OCI-LY7 (cell line): Measurements from ENCODE around the gene NTM. TPM values are rescaled to one million over a fixed set of nuclear protein-coding genes. Genes with fewer than 3 reads are reported as not detected.

Experiments used
- BruUV-seq: library from RNA; stranded (reverse); fragments of 400-500 nt; replicated peaks from 2 replicates; lab custom pipeline; 2021; lab: Mats Ljungman, UMichigan
- CTCF ChIA-PET: fragments of 300-600 bp; sonication (Branson Sonifier 250); formaldehyde crosslinking; loops from one replicate; lab custom pipeline; 2022; ENCODE audit warnings: antibody characterized with exemption; ENCODE audit not compliant: unreplicated experiment; lab: Charles Lee
- POLR2A ChIA-PET: fragments of 300-600 bp; sonication (Branson Sonifier 250); formaldehyde crosslinking; loops from one replicate; lab custom pipeline; 2022; ENCODE audit warnings: antibody characterized with exemption; lab: Charles Lee
- DNase-seq: peaks from one replicate; pipeline ENCODE4 v3.0.0-alpha.2; 2015; ENCODE audit warnings: low spot score
- H2AFZ ChIP-seq: fragments of 200-600 bp; sonication (generic), shearing (Covaris generic); 2 replicates; pipeline ENCODE4 v1.6.1; 2014; ENCODE audit warnings: mild to moderate bottlenecking, antibody characterized with exemption, low read length, moderate library complexity
- H3K27ac ChIP-seq: fragments of 200-600 bp; sonication (generic); 2 replicates; pipeline ENCODE4 v1.5.1; 2014; ENCODE audit warnings: mixed run types, low read depth, mild to moderate bottlenecking, moderate library complexity, low read length, inconsistent platforms; ENCODE audit not compliant: poor library complexity, severe bottlenecking
- H3K36me3 ChIP-seq: fragments of 200-600 bp; sonication (generic); 2 replicates; pipeline ENCODE4 v1.6.1; 2014; ENCODE audit warnings: mild to moderate bottlenecking, antibody characterized with exemption, low read length, moderate library complexity, mixed read lengths; ENCODE audit not compliant: insufficient read depth
- H3K4me1 ChIP-seq: fragments of 200-600 bp; sonication (generic); 2 replicates; pipeline ENCODE4 v1.5.1; 2014; ENCODE audit warnings: mild to moderate bottlenecking, low read length; ENCODE audit not compliant: insufficient read depth, poor library complexity, severe bottlenecking
- H3K4me2 ChIP-seq: fragments of 200-600 bp; sonication (generic); 2 replicates; pipeline ENCODE4 v1.6.1; 2014; ENCODE audit warnings: mild to moderate bottlenecking, low read length
- H3K4me3 ChIP-seq: fragments of 200-600 bp; sonication (generic); 2 replicates; pipeline ENCODE4 v1.5.1; 2014; ENCODE audit warnings: mild to moderate bottlenecking, low read depth, low read length; ENCODE audit not compliant: poor library complexity, severe bottlenecking
- H3K79me2 ChIP-seq: fragments of 200-600 bp; sonication (generic); 2 replicates; pipeline ENCODE4 v1.6.1; 2016; ENCODE audit warnings: low read depth, mild to moderate bottlenecking, low read length, moderate library complexity, mixed read lengths; ENCODE audit not compliant: insufficient read depth
- H3K9me2 ChIP-seq: fragments of 200-600 bp; sonication (generic); 2 replicates; pipeline ENCODE4 v1.6.1; 2016; ENCODE audit warnings: mild to moderate bottlenecking, low read length, mixed read lengths; ENCODE audit not compliant: insufficient read depth
- H3K9me3 ChIP-seq: fragments of 200-600 bp; sonication (generic); 2 replicates; pipeline ENCODE4 v1.6.1; 2014; ENCODE audit warnings: mild to moderate bottlenecking, mixed run types, low read length, mixed read lengths
- H4K20me1 ChIP-seq: fragments of 200-600 bp; sonication (generic); 2 replicates; pipeline ENCODE4 v1.6.1; 2014; ENCODE audit warnings: mild to moderate bottlenecking, antibody characterized with exemption, low read length, moderate library complexity, mixed read lengths; ENCODE audit not compliant: insufficient read depth
- EZH2phosphoT487 ChIP-seq: fragments of 200-600 bp; sonication (generic); IDR thresholded peaks from 2 replicates; pipeline ENCODE4 v1.6.1; 2018; ENCODE audit warnings: low read depth, borderline replicate concordance, mild to moderate bottlenecking, mixed run types, antibody characterized with exemption, low read length, moderate library complexity, mixed read lengths
- intact Hi-C: fragments of 100-400 bp; cut with micrococcal nuclease; formaldehyde crosslinking; loops from one replicate; pipeline ENCODE4 v1.10.0; 2022; ENCODE audit not compliant: unreplicated experiment
- total RNA-seq, 2 experiments: library from RNA; depleted of rRNA in 1 of 2; stranded (reverse); fragments of >200 nt in 1 of 2; shearing (Covaris generic) in 1 of 2; gene quantifications; 2 replicates each; pipeline ENCODE4 v1.2.3, GENCODE V29; 2014 to 2022
- TF ChIP-seq, protein P1 (sequence below): fragments of 200-600 bp; sonication (generic); conservative IDR thresholded peaks from 2 replicates; pipeline ENCODE4 v1.5.1; 2014; ENCODE audit warnings: mild to moderate bottlenecking, antibody characterized with exemption, low read length, moderate library complexity, mixed read lengths

The NTM gene
- total RNA-seq, 2 experiments from 2014 or later: not detected

DNA sequence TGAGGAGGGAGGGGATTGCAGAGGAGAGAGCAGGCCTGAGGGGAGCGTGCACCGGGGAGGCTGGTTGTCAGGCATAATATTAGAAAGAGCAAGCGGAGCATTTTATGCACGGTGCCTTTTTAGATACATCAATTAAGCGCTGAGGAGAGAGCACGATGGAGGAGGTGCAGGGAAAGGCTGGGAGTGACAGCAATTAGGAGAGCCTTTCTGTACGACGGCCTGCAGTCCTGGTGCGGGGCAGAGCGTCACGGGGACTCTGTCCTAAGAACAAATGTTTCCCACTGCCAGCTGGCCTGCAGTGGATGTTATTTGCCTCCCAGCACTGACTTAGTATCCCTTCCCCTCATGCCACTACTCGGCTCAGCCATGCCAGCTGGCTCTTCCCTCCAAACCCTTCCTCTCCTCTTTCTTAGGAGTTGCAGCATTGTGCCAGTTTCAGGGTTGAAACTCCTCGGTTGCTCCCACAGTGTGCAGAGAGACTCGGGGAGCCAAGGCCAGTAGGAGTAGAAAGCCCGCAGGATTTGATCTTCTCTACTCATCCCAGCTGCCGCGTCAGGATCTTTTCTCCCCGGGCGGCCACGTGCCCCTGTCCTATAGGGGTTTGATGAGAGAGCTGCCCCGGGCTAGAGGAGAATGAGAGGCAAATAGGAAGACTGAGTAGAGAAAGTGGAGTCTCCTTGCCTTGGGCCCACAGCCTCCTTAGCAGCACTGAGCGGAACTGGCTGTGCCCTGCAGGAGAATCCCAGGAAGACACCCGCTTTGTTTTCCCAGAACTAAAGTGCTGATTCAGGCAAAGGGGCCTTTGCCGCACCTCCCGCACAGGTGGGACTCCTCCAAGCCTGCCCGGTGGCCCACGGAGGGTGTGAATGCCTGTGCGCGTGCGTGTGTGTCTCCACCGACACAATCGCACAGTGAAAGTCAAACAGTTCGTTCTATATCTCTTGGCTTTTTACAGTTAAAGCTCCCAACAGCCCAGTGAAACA, 875.3 kb downstream of the NTM start:
- no peaks in the 10 kb centered on the region for H3K9me2 ChIP-seq
- H3K27ac ChIP-seq: no peak overlapping the region
- no peaks in the 10 kb centered on the region for H3K36me3 ChIP-seq
- TF ChIP-seq, protein P1, sequence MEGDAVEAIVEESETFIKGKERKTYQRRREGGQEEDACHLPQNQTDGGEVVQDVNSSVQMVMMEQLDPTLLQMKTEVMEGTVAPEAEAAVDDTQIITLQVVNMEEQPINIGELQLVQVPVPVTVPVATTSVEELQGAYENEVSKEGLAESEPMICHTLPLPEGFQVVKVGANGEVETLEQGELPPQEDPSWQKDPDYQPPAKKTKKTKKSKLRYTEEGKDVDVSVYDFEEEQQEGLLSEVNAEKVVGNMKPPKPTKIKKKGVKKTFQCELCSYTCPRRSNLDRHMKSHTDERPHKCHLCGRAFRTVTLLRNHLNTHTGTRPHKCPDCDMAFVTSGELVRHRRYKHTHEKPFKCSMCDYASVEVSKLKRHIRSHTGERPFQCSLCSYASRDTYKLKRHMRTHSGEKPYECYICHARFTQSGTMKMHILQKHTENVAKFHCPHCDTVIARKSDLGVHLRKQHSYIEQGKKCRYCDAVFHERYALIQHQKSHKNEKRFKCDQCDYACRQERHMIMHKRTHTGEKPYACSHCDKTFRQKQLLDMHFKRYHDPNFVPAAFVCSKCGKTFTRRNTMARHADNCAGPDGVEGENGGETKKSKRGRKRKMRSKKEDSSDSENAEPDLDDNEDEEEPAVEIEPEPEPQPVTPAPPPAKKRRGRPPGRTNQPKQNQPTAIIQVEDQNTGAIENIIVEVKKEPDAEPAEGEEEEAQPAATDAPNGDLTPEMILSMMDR: no peak
- no peak for DNase-seq
- no peaks in the 10 kb centered on the region for H3K9me3 ChIP-seq
- intact Hi-C loops: no loop called here
- ChIA-PET POLR2A (no interaction called here), CTCF (no interaction called here)
- H3K4me3 ChIP-seq: no peak overlapping the region
- no peaks in the 10 kb centered on the region for H3K4me1 ChIP-seq
- no TSS peak for BruUV-seq
- no peak overlapping the region for H2AFZ ChIP-seq
- H3K79me2 ChIP-seq: no peaks in the 10 kb centered on the region
- H3K4me2 ChIP-seq: no peak overlapping the region
- no peaks in the 10 kb centered on the region for H4K20me1 ChIP-seq

DNA sequence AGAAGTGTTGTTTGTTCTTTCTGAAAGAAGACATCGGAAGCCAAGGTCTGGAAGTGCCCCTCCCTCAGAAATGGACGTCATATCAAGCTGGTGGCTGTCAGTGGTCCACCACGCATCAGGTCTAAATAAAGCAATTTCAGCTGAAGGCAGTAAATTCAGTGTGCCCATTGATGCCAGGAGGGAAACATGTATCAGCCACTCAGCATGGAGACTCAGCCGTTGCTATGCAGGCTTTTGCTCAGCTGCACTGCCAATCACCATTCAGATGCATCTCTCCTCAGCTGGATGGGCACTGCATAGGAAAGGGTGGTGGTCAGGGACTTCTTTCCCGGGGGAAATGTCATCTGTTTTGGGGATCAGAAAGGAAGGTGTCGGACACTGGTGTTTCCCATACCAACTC, 878.2 kb downstream of the NTM start:
- no peaks in the 10 kb centered on the region for H3K9me2 ChIP-seq
- no peak overlapping the region for H3K4me3 ChIP-seq
- H3K27ac ChIP-seq: no peak overlapping the region
- H3K9me3 ChIP-seq: no peaks in the 10 kb centered on the region
- TF ChIP-seq EZH2phosphoT487: no peak
- TF ChIP-seq, protein P1: no peak
- no peaks in the 10 kb centered on the region for H3K79me2 ChIP-seq
- no peaks in the 10 kb centered on the region for H4K20me1 ChIP-seq
- intact Hi-C loops: no loop called here
- H3K36me3 ChIP-seq: no peaks in the 10 kb centered on the region
- H3K4me1 ChIP-seq: no peaks in the 10 kb centered on the region
- BruUV-seq: no TSS peak
- H2AFZ ChIP-seq: no peak overlapping the region
- no peak overlapping the region for H3K4me2 ChIP-seq
- ChIA-PET POLR2A (interaction anchor here (0.6 kb wide), 1 partner anchor 64 kb away, joined by 3 read pairs; no protein-coding TSS in a partner anchor), CTCF (no interaction called here)
- no peak for DNase-seq

- Histone ChIP-seq H3K27ac (no peak overlapping the region), H3K4me3 (no peak overlapping the region), H3K9me3 (no peaks in the 10 kb centered on the region), H3K4me1 (no peaks in the 10 kb centered on the region), H3K36me3 (no peaks in the 10 kb centered on the region), H2AFZ (no peak overlapping the region), H3K9me2 (no peaks in the 10 kb centered on the region), H3K79me2 (no peaks in the 10 kb centered on the region), H4K20me1 (no peaks in the 10 kb centered on the region), H3K4me2 (no peak overlapping the region)
- no peak for DNase-seq
- intact Hi-C loops: no loop called here
- no TSS peak for BruUV-seq
- POLR2A ChIA-PET: interaction anchor here (0.6 kb wide), 1 partner anchor 65 kb away, joined by 3 read pairs; no protein-coding TSS in a partner anchor
- TF ChIP-seq EZH2phosphoT487: no peak
- TF ChIP-seq, protein P1: no peak
- CTCF ChIA-PET: no interaction called here
Observed at GRCh38 chr11:132249256-132249655, 878.8 kb downstream of the NTM start.
